Erythroblast (primary cell): ENCODE results near the gene IRF5.

Experiments used
- GATA1 ChIP-seq: IDR thresholded peaks from 2 replicates; pipeline ENCODE4 v1.6.1; 2011; ENCODE audit warnings: low read depth, mild to moderate bottlenecking, control low read depth, low read length, moderate library complexity
- POLR2A ChIP-seq: IDR thresholded peaks from 2 replicates; pipeline ENCODE4 v1.6.1; 2011; ENCODE audit warnings: mild to moderate bottlenecking, low read length

DNA sequence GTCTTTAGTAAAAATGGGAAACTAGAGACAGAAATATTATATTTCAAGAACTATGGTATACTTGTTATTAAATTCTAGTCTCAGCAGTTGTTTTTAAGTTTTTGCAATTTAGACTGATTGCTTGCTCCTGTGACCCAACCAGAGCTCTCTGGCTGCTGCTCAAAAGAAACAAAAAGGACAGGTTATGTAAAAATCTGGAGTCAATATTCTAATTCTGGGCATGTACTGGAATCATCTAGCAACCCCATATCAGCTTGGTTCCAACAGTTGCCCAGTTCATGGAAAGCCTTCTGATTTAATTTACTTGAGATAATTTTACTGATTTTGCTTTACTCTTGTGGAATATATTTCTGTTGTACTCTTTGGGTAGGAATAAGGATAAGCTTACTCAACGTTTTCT lies 37.5 kb upstream of the IRF5 start:
- TF ChIP-seq POLR2A (no peak), GATA1 (no peak)
